OCI-LY1 (cell line): Measurements from ENCODE around the gene CEACAM20.

Experiments used
- H2AFZ ChIP-seq: fragments of 200-600 bp; sonication (generic), shearing (Covaris generic); 2 replicates; pipeline ENCODE4 v1.6.0; 2014; ENCODE audit warnings: antibody characterized with exemption, mild to moderate bottlenecking, low read length
- H3F3A ChIP-seq: fragments of 200-600 bp; sonication (generic), shearing (Covaris generic); 2 replicates; pipeline ENCODE4 v1.6.0; 2014; ENCODE audit warnings: mild to moderate bottlenecking, antibody characterized with exemption, low read length, moderate library complexity; ENCODE audit not compliant: insufficient read depth
- H3K27ac ChIP-seq: fragments of 200-600 bp; sonication (generic); 2 replicates; pipeline ENCODE4 v1.5.1; 2014; ENCODE audit warnings: low read length, mixed run types, mild to moderate bottlenecking, low read depth; ENCODE audit not compliant: poor library complexity, severe bottlenecking
- H3K27me3 ChIP-seq: fragments of 200-600 bp; sonication (generic); 2 replicates; pipeline ENCODE4 v1.6.0; 2014; ENCODE audit warnings: antibody characterized with exemption, mild to moderate bottlenecking, low read length, moderate library complexity; ENCODE audit not compliant: insufficient read depth
- H3K36me3 ChIP-seq: fragments of 200-600 bp; sonication (generic); 2 replicates; pipeline ENCODE4 v1.6.1; 2014; ENCODE audit warnings: mild to moderate bottlenecking, antibody characterized with exemption, low read length, moderate library complexity, mixed read lengths; ENCODE audit not compliant: insufficient read depth
- H3K4me1 ChIP-seq: fragments of 200-600 bp; sonication (generic); 2 replicates; pipeline ENCODE4 v1.5.1; 2014; ENCODE audit warnings: mild to moderate bottlenecking, low read length, moderate library complexity; ENCODE audit not compliant: insufficient read depth, severe bottlenecking
- H3K4me2 ChIP-seq: fragments of 200-600 bp; sonication (generic), shearing (Covaris generic); 2 replicates; pipeline ENCODE4 v1.6.1; 2014; ENCODE audit warnings: low read length
- H3K4me3 ChIP-seq: fragments of 200-600 bp; sonication (generic); 2 replicates; pipeline ENCODE4 v1.5.1; 2014; ENCODE audit warnings: low read length, low read depth, mild to moderate bottlenecking, mixed read lengths; ENCODE audit not compliant: poor library complexity, severe bottlenecking
- H3K79me2 ChIP-seq: fragments of 200-600 bp; shearing (Covaris generic); 2 replicates; pipeline ENCODE4 v1.6.1; 2016; ENCODE audit warnings: mixed run types, low read length, mixed read lengths; ENCODE audit not compliant: insufficient read depth
- H3K9ac ChIP-seq: fragments of 200-600 bp; sonication (generic), shearing (Covaris generic); 2 replicates; pipeline ENCODE4 v1.6.1; 2014; ENCODE audit warnings: mild to moderate bottlenecking, low read length, mixed read lengths
- H3K9me2 ChIP-seq: fragments of 200-600 bp; sonication (generic), shearing (Covaris generic); 2 replicates; pipeline ENCODE4 v1.6.1; 2014; ENCODE audit warnings: low read depth, mild to moderate bottlenecking, low read length, mixed read lengths
- H3K9me3 ChIP-seq: fragments of 200-600 bp; shearing (Covaris generic); 2 replicates; pipeline ENCODE4 v1.6.1; 2014; ENCODE audit warnings: low read length, mixed read lengths
- H4K20me1 ChIP-seq: fragments of 200-600 bp; sonication (generic), shearing (Covaris generic); 2 replicates; pipeline ENCODE4 v1.6.0; 2016; ENCODE audit warnings: mild to moderate bottlenecking, low read length; ENCODE audit not compliant: insufficient read depth
- EZH2 ChIP-seq: fragments of 200-600 bp; sonication (generic), shearing (Covaris generic); IDR thresholded peaks from 2 replicates; pipeline ENCODE4 v1.8.0; 2017; ENCODE audit warnings: borderline replicate concordance, mixed run types, mild to moderate bottlenecking, antibody characterized with exemption, low read length, moderate library complexity, mixed read lengths
- TF ChIP-seq, protein P1 (sequence below): fragments of 200-600 bp; sonication (generic), shearing (Covaris generic); IDR thresholded peaks from 2 replicates; pipeline ENCODE4 v1.5.1; 2017; ENCODE audit warnings: mild to moderate bottlenecking, antibody characterized with exemption, low read length, moderate library complexity, mixed read lengths

The CEACAM20 gene

DNA sequence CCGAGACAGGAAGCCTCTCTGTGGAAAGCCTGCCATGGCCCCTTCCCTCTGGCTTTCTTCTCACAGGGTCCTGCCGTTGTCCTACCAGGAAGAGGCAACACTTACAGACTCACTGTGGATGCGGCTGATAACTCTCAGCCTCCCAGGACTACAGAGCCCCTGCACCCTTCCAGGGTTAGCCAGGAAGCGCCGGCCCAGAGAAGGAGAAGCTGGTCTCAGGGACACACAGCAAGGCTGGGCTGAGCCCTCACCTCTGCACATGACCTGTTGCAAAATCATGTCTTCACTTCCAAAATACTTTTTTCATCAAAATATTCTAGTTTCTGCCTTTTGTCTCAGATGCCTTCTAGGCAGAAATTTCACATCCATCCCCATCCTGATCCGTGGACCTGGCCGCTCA lies 1.9 kb downstream of the CEACAM20 start:
- H3K4me2 ChIP-seq = no peak overlapping the region
- TF ChIP-seq EZH2 = no peak
- TF ChIP-seq, protein P1, sequence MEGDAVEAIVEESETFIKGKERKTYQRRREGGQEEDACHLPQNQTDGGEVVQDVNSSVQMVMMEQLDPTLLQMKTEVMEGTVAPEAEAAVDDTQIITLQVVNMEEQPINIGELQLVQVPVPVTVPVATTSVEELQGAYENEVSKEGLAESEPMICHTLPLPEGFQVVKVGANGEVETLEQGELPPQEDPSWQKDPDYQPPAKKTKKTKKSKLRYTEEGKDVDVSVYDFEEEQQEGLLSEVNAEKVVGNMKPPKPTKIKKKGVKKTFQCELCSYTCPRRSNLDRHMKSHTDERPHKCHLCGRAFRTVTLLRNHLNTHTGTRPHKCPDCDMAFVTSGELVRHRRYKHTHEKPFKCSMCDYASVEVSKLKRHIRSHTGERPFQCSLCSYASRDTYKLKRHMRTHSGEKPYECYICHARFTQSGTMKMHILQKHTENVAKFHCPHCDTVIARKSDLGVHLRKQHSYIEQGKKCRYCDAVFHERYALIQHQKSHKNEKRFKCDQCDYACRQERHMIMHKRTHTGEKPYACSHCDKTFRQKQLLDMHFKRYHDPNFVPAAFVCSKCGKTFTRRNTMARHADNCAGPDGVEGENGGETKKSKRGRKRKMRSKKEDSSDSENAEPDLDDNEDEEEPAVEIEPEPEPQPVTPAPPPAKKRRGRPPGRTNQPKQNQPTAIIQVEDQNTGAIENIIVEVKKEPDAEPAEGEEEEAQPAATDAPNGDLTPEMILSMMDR = no peak
- H4K20me1 ChIP-seq = no peaks in the 10 kb centered on the region
- no peaks in the 10 kb centered on the region for H3K36me3 ChIP-seq
- H3K79me2 ChIP-seq = no peaks in the 10 kb centered on the region
- no peak overlapping the region for H3K27ac ChIP-seq
- H3K4me1 ChIP-seq = no peaks in the 10 kb centered on the region
- no peak overlapping the region for H3K4me3 ChIP-seq
- no peak overlapping the region for H3K9ac ChIP-seq
- H3K27me3 ChIP-seq = no peaks in the 10 kb centered on the region
- no peaks in the 10 kb centered on the region for H3K9me2 ChIP-seq
- H2AFZ ChIP-seq = no peak overlapping the region
- no peaks in the 10 kb centered on the region for H3K9me3 ChIP-seq
- no peaks in the 10 kb centered on the region for H3F3A ChIP-seq

DNA sequence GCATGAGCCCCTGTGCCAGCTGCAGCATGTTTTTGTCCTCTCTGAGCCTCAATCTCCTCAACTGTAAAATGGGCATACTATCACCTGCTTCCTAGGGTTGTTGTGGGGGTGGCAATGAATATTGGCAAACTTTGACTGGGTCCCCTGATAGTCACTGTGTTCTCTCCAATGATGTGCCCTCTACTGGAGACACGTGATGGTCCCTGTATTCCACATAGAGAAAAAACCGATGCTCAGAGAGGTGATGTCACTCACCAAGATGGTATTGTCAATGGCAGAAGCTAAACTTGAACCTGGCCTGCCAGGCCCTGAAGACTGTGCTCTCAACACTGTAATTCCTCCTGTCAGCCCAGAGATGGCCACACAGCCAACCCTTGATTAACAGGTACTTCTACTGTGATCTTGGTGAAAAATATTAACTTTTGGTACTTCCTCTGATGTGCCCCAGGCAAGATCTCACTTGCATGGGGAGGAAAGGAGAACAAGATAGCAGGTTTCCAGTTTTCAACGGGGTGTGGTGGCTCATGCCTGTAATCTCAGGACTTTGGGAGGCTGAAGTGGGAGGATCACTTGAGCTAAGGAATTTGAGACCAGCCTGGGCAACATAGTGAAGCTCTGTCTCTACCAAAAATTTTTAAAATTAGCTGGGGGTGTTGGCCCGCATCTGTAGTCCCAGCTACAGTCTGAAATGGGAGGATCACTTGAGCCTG lies 3.6 kb downstream of the CEACAM20 start:
- Histone ChIP-seq H3K27me3 (no peaks in the 10 kb centered on the region), H3K9me2 (no peaks in the 10 kb centered on the region), H3K79me2 (no peaks in the 10 kb centered on the region), H4K20me1 (no peaks in the 10 kb centered on the region), H3K27ac (no peak overlapping the region), H3K4me1 (no peaks in the 10 kb centered on the region), H3K9ac (no peak overlapping the region), H3K4me2 (no peak overlapping the region), H2AFZ (no peak overlapping the region), H3K4me3 (no peak overlapping the region), H3F3A (no peaks in the 10 kb centered on the region), H3K36me3 (no peaks in the 10 kb centered on the region), H3K9me3 (no peaks in the 10 kb centered on the region)
- TF ChIP-seq, protein P1 = no peak
- TF ChIP-seq EZH2 = no peak

GRCh38 chr19:44521370-44521769 lies 8.1 kb downstream of the CEACAM20 start:
- no peak overlapping the region for H2AFZ ChIP-seq
- H3K9me3 ChIP-seq = no peaks in the 10 kb centered on the region
- H3K4me2 ChIP-seq = no peak overlapping the region
- no peaks in the 10 kb centered on the region for H3K4me1 ChIP-seq
- H3F3A ChIP-seq = no peaks in the 10 kb centered on the region
- H3K79me2 ChIP-seq = no peaks in the 10 kb centered on the region
- no peak overlapping the region for H3K4me3 ChIP-seq
- no peak overlapping the region for H3K9ac ChIP-seq
- no peaks in the 10 kb centered on the region for H3K36me3 ChIP-seq
- TF ChIP-seq, protein P1 = no peak
- no peak for TF ChIP-seq EZH2
- H3K27me3 ChIP-seq = no peaks in the 10 kb centered on the region
- no peaks in the 10 kb centered on the region for H4K20me1 ChIP-seq
- H3K9me2 ChIP-seq = no peaks in the 10 kb centered on the region
- no peak overlapping the region for H3K27ac ChIP-seq
